T-helper 1 cell treated with Interleukin-12 subunit alpha and Interleukin-12 subunit beta and Interleukin-4 antibody, amounts not matched to agents 30 μg/mL and 1 μg/mL, for 36 hours (primary cell): ENCODE data around the gene PRKCG.
A peak's percentile ranks its signal among the peaks of the same experiment; 100 is the strongest.

Experiments
- H3K27ac Mint-ChIP-seq: one replicate; pipeline ENCODE4 v1.8.0; 2021; ENCODE audit warnings: mild to moderate bottlenecking, mixed read lengths
- H3K27me3 Mint-ChIP-seq: one replicate; pipeline ENCODE4 v1.8.0; 2021; ENCODE audit warnings: low read depth, mixed read lengths
- H3K36me3 Mint-ChIP-seq: one replicate; pipeline ENCODE4 v1.8.0; 2021; ENCODE audit warnings: low read depth, mixed read lengths
- H3K4me1 Mint-ChIP-seq: one replicate; pipeline ENCODE4 v1.8.0; 2021; ENCODE audit warnings: low read depth, mixed read lengths
- H3K4me3 Mint-ChIP-seq: one replicate; pipeline ENCODE4 v1.8.0; 2021; ENCODE audit warnings: mild to moderate bottlenecking, moderate library complexity, mixed read lengths
- H3K9me3 Mint-ChIP-seq: one replicate; pipeline ENCODE4 v1.8.0; 2021; ENCODE audit warnings: mixed read lengths

The PRKCG gene

GRCh38 chr19:53900191-53900860 lies 18.3 kb downstream of the PRKCG start:
- no peak overlapping the region for H3K4me3 Mint-ChIP-seq
- H3K27ac Mint-ChIP-seq, result no peak overlapping the region
- H3K36me3 Mint-ChIP-seq, result no peaks in the 10 kb centered on the region
- H3K27me3 Mint-ChIP-seq, result peaks cover 19% of the 10 kb centered on the region
- no peaks in the 10 kb centered on the region for H3K9me3 Mint-ChIP-seq
- peaks cover 13% of the 10 kb centered on the region for H3K4me1 Mint-ChIP-seq

GRCh38 chr19:53903055-53903680 lies 21.2 kb downstream of the PRKCG start:
- Mint-ChIP-seq H3K36me3 (no peaks in the 10 kb centered on the region), H3K9me3 (no peaks in the 10 kb centered on the region), H3K27me3 (peaks cover 36% of the 10 kb centered on the region)

GRCh38 chr19:53904909-53905308 lies 22.9 kb downstream of the PRKCG start:
- Mint-ChIP-seq H3K4me3 (no peak overlapping the region), H3K9me3 (no peaks in the 10 kb centered on the region), H3K4me1 (peaks cover 25% of the 10 kb centered on the region), H3K27me3 (peaks cover 47% of the 10 kb centered on the region), H3K27ac (no peak overlapping the region), H3K36me3 (peaks cover 2% of the 10 kb centered on the region)

More at GRCh38 chr19:53903055-53903680, 21.2 kb downstream of the PRKCG start:
- Mint-ChIP-seq H3K4me3 (no peak overlapping the region), H3K4me1 (peaks cover 22% of the 10 kb centered on the region), H3K27ac (no peak overlapping the region)

DNA sequence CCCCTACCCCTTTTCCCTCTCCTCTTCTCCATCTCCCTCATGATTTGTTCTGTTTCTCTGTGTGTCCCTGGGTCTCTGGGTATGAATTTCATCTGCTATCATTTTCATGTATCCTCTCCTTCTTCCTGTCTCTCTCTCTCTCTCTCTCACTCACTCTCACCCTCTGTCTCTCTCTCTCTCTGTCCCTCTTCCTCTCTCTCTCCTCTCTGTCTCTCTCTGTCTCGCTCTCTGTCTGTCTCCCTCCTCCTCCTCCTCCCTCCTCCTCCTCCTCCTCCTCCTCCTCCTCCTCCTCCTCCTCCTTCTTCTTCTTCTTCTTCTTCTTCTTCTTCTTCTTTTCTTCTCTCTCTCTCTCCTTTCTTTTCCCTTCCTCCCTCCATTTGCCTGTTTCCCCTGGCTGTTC lies 23.8 kb downstream of the PRKCG start:
- peaks cover 2% of the 10 kb centered on the region for H3K36me3 Mint-ChIP-seq
- H3K4me3 Mint-ChIP-seq, result peak overlapping the region; percentile 38
- H3K27ac Mint-ChIP-seq, result peak overlapping the region; percentile 47
- H3K9me3 Mint-ChIP-seq, result no peaks in the 10 kb centered on the region
- H3K27me3 Mint-ChIP-seq, result peaks cover 56% of the 10 kb centered on the region
- H3K4me1 Mint-ChIP-seq, result peaks cover 25% of the 10 kb centered on the region

DNA sequence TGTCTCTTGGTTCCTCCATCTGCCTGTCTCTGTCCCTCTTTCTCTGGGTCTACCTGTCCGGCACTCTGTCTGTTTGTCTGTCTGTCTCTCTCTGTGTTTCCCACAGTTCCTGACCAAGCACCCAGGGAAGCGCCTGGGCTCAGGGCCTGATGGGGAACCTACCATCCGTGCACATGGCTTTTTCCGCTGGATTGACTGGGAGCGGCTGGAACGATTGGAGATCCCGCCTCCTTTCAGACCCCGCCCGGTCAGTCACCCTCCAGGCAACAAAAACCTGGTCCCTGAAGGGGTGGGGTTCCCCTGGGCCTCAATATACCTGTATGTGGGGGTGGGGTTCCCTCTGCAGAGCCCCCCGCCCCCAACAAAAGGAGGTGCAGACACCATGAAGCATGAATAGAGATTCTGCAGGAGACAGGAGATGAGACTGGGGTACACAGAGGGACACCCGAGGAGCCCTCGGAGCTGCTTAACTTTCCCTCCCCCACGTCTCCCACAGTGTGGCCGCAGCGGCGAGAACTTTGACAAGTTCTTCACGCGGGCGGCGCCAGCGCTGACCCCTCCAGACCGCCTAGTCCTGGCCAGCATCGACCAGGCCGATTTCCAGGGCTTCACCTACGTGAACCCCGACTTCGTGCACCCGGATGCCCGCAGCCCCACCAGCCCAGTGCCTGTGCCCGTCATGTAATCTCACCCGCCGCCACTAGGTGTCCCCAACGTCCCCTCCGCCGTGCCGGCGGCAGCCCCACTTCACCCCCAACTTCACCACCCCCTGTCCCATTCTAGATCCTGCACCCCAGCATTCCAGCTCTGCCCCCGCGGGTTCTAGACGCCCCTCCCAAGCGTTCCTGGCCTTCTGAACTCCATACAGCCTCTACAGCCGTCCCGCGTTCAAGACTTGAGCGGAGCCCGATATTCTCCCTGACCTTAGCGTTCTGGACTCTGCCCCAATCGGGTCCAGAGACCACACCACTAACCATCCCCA lies 24.5 kb downstream of the PRKCG start:
- no peak overlapping the region for H3K27ac Mint-ChIP-seq

DNA sequence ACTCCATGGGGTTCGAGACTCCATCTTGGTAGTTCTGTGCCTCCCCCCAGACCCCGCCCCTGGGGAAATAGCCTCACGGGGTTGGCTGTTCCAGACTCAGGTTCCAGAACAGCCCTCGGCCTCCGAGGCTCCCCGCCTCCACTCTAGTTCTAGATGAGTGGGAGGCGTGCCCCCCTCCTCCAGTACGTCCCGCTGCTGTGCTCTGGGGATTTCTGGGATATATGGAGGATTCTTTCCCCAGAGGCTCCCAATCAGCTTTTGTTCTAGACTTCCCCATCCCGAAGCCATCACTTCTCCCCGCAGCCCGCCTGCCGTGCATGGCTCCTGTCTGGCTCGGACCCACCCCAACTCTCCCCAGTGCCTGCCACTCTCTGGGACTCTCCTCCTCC lies 25.2 kb downstream of the PRKCG start:
- no peak overlapping the region for H3K27ac Mint-ChIP-seq
- peaks cover 2% of the 10 kb centered on the region for H3K36me3 Mint-ChIP-seq
- H3K4me3 Mint-ChIP-seq, result no peak overlapping the region
- H3K4me1 Mint-ChIP-seq, result peaks cover 25% of the 10 kb centered on the region
- no peaks in the 10 kb centered on the region for H3K9me3 Mint-ChIP-seq
- H3K27me3 Mint-ChIP-seq, result peaks cover 70% of the 10 kb centered on the region

More for the DNA sequence above, 24.5 kb downstream of the PRKCG start:
- no peaks in the 10 kb centered on the region for H3K9me3 Mint-ChIP-seq
- H3K4me3 Mint-ChIP-seq, result no peak overlapping the region
- H3K4me1 Mint-ChIP-seq, result peaks cover 25% of the 10 kb centered on the region
- H3K27me3 Mint-ChIP-seq, result peaks cover 63% of the 10 kb centered on the region
- H3K36me3 Mint-ChIP-seq, result peaks cover 2% of the 10 kb centered on the region

DNA sequence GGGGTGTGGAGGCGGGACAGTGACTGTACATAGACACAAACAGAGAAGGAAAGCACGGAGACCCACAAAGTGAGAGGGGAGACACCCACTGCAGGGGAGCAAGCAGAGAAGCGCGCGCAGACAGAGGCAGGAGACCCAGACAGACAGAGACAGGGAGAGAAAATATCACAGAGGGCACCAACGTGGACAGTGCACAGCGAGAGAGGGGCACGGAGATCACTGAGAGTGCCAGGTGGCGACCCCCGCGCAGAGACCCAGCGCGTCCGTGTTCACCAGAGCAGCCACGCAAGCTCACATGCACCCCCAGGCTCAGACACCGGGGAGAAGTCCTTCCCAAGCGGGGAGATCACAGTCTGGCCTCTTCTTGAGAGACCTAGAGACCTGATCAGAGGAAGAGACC lies 25.7 kb downstream of the PRKCG start:
- no peak overlapping the region for H3K27ac Mint-ChIP-seq
- no peaks in the 10 kb centered on the region for H3K9me3 Mint-ChIP-seq
- peaks cover 2% of the 10 kb centered on the region for H3K36me3 Mint-ChIP-seq
- peaks cover 25% of the 10 kb centered on the region for H3K4me1 Mint-ChIP-seq
- H3K27me3 Mint-ChIP-seq, result peaks cover 71% of the 10 kb centered on the region
- no peak overlapping the region for H3K4me3 Mint-ChIP-seq

GRCh38 chr19:53908106-53908934 lies 26.3 kb downstream of the PRKCG start:
- Mint-ChIP-seq H3K9me3 (no peaks in the 10 kb centered on the region), H3K36me3 (peaks cover 2% of the 10 kb centered on the region), H3K4me3 (peak overlapping the region; percentile 22), H3K4me1 (peaks cover 25% of the 10 kb centered on the region), H3K27me3 (peaks cover 71% of the 10 kb centered on the region), H3K27ac (no peak overlapping the region)

DNA sequence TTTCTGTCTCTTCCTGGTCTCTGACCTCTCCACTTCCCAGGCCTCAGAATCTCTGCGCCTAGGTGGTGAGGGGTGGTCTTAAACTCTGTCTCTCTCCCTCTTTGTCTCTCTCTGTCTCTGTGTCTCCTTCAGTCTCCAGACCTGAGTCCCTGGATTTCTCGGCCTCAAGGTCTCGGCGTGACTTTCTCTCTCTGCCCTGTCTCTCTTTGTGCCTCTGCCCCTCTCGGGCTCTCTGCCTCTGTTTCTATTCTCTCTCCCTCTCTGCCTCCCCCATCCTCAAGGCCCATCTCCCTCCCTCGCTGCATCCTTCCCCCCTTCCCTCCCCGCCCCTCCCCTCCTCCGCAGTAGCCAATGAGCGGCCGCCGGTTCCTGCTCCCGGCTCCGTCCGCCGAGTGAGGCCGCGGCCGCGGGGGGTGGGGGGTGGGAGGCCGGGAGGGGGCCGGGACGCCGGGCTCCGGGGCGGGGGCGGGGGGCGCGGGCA lies 27.0 kb downstream of the PRKCG start, which contains the start of gene CACNG7:
CACNG7 (plus strand) TSS at position 344 of the 481 bp plus-strand sequence. CDS start 3,554 bp downstream, outside the sequence.
- Mint-ChIP-seq H3K36me3 (peaks cover 2% of the 10 kb centered on the region), H3K4me3 (peak within 1 kb of the TSS; percentile 22), H3K4me1 (peaks cover 25% of the 10 kb centered on the region), H3K9me3 (no peaks in the 10 kb centered on the region), H3K27ac (no peak within 1 kb of the TSS), H3K27me3 (peaks cover 71% of the 10 kb centered on the region)

DNA sequence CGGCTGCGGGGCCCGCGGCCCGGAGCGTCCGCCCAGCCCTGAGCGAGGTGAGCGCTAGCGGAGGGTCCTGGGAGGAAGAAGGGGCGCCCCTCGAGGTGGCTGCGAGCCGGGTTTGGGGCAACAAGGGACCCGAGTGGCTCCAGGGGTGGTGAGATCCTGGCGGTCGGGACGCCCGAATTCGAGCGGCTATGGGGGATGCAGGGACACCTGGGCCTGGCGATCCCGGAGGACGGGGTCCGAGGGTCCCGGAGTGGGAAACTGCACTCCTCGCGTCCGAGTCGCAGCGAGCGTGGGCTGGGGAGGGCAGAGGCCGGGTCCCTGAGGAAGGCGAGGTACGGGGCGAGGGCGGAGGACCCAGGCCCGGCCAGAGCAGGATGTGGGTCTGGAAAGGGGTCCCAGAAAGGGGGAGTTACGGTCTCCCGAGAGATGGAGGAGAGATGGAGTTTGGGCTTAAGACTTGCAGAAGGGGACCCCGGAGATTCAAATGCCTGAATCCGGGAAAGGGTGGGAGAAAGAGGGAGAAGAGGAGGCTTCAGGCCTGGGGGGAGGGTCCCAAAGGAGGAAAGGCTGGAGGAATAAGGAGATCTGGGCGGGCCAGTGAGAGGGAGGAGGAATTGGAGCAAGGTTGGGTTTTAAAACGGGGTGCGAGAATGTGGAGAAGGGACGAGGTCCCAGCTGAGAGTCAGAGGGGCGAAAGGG lies 27.6 kb downstream of the PRKCG start:
- H3K27ac Mint-ChIP-seq, result no peak overlapping the region
- H3K27me3 Mint-ChIP-seq, result peaks cover 71% of the 10 kb centered on the region
- peaks cover 2% of the 10 kb centered on the region for H3K36me3 Mint-ChIP-seq
- H3K4me3 Mint-ChIP-seq, result no peak overlapping the region
- H3K9me3 Mint-ChIP-seq, result no peaks in the 10 kb centered on the region
- H3K4me1 Mint-ChIP-seq, result peaks cover 19% of the 10 kb centered on the region

GRCh38 chr19:53910170-53910518 lies 28.1 kb downstream of the PRKCG start:
- Mint-ChIP-seq H3K36me3 (peaks cover 2% of the 10 kb centered on the region), H3K27me3 (peaks cover 66% of the 10 kb centered on the region), H3K9me3 (no peaks in the 10 kb centered on the region), H3K4me3 (no peak overlapping the region), H3K4me1 (peaks cover 14% of the 10 kb centered on the region), H3K27ac (no peak overlapping the region)

DNA sequence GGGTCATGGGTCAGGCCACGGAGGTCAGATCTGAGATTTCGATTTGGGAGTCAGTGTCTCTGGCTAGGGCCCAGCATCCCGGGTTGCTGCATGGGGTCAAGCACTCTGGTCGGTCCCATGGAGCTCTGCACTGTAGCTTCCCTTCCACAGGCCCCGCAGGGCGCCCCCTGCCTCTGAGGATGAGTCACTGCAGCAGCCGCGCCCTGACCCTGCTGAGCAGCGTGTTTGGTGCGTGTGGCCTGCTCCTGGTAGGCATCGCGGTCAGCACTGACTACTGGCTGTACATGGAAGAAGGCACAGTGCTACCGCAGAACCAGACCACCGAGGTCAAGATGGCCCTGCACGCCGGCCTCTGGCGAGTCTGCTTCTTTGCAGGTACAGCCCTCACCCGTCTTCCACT lies 30.7 kb downstream of the PRKCG start:
- H3K9me3 Mint-ChIP-seq, result no peaks in the 10 kb centered on the region
- peaks cover 2% of the 10 kb centered on the region for H3K36me3 Mint-ChIP-seq
- peaks cover 42% of the 10 kb centered on the region for H3K27me3 Mint-ChIP-seq
- no peak overlapping the region for H3K4me3 Mint-ChIP-seq
- H3K27ac Mint-ChIP-seq, result no peak overlapping the region
- peaks cover 5% of the 10 kb centered on the region for H3K4me1 Mint-ChIP-seq

GRCh38 chr19:53915000-53915399 lies 33.0 kb downstream of the PRKCG start:
- H3K4me3 Mint-ChIP-seq, result no peak overlapping the region
- H3K27me3 Mint-ChIP-seq, result peaks cover 23% of the 10 kb centered on the region
- no peaks in the 10 kb centered on the region for H3K36me3 Mint-ChIP-seq
- H3K4me1 Mint-ChIP-seq, result no peaks in the 10 kb centered on the region
- H3K27ac Mint-ChIP-seq, result no peak overlapping the region
- H3K9me3 Mint-ChIP-seq, result no peaks in the 10 kb centered on the region
